K562 (cell line): ENCODE measurements around the gene SNAPC2. TPM values are rescaled to one million over a fixed set of nuclear protein-coding genes. Genes with fewer than 3 reads are reported as not detected.

Source experiments
- ARID2 ChIP-seq: fragments of 450-650 bp; IDR thresholded peaks from 2 replicates; pipeline ENCODE4 v1.6.1; 2017; ENCODE audit warnings: antibody characterized with exemption, mild to moderate bottlenecking
- ATF7 ChIP-seq: fragments of 450-650 bp; IDR thresholded peaks from 2 replicates; pipeline ENCODE4 v1.7.1; 2014; ENCODE audit warnings: mild to moderate bottlenecking, moderate library complexity
- BACH1 ChIP-seq: fragments of 200-800 bp; sonication (Bioruptor generic); IDR thresholded peaks from 2 replicates; pipeline ENCODE4 v1.6.1; 2016; ENCODE audit warnings: missing genetic modification characterization, missing compliant biosample characterization
- CCAR2 ChIP-seq: fragments of 200-400 bp; formaldehyde crosslinking; IDR thresholded peaks from 2 replicates; pipeline ENCODE4 v1.6.1; 2017; ENCODE audit warnings: mild to moderate bottlenecking, low read depth, low read length
- ETS1 ChIP-seq: conservative IDR thresholded peaks from 2 replicates; pipeline ENCODE4 v1.6.1; 2011; ENCODE audit warnings: low read depth, mild to moderate bottlenecking, low read length; ENCODE audit not compliant: control insufficient read depth
- KDM2B ChIP-seq: fragments of 250-450 bp; sonication (Bioruptor Pico); IDR thresholded peaks from 2 replicates; pipeline ENCODE4 v1.8.0; 2021; ENCODE audit warnings: mild to moderate bottlenecking, moderate library complexity
- MCM7 ChIP-seq, 2 experiments: fragments of 450-650 bp; IDR thresholded peaks; 2 replicates each; pipeline ENCODE4 v1.6.1; 2016 to 2018
- RREB1 ChIP-seq: fragments of 250-450 bp; sonication (Bioruptor Pico); IDR thresholded peaks from 2 replicates; pipeline ENCODE4 v1.4.0; 2020
- SAFB2 ChIP-seq: fragments of 200-400 bp; formaldehyde crosslinking; IDR thresholded peaks from 2 replicates; pipeline ENCODE4 v1.6.1; 2018; ENCODE audit warnings: borderline replicate concordance, low read length, low read depth, moderate library complexity; ENCODE audit not compliant: severe bottlenecking
- SIRT6 ChIP-seq: IDR thresholded peaks from one replicate; pipeline ENCODE4 v1.6.1; 2012; ENCODE audit warnings: low read depth, mild to moderate bottlenecking, control low read depth, inconsistent platforms, low read length, moderate library complexity
- ZNF436 ChIP-seq: fragments of 250-450, 450-650 bp; sonication (Bioruptor Pico); formaldehyde crosslinking; IDR thresholded peaks from 2 replicates; pipeline ENCODE4 v1.7.0; 2020; ENCODE audit warnings: mild to moderate bottlenecking
- polyA plus RNA-seq, 8 experiments: library from polyadenylated mRNA; depleted of rRNA in 4 of 8; stranded (reverse) in 5 of 8; unstranded in 3 of 8; fragments of >200 nt; fragmentation: Nextera tagmentation in 2 of 8; fragmentation: Illumina TruSeq in 1 of 8; extraction: Ambion mirVana in 2 of 8; extraction: Trizol in 1 of 8; gene quantifications; 2 replicates each; pipeline versions ENCODE4 v1.2.1 to v1.2.3, GENCODE V29; 2011 to 2014; ENCODE audit warnings: inconsistent platforms in 1 of 8, missing spikeins in 1 of 8
- total RNA-seq, 7 experiments: library from RNA; depleted of rRNA in 6 of 7; stranded (reverse); fragments of >200 nt in 6 of 7; fragmentation: Illumina TruSeq in 2 of 7; extraction: Trizol in 2 of 7; gene quantifications; 2 replicates each; pipeline versions ENCODE4 v1.2.1 to v1.2.3, GENCODE V29; 2011 to 2021; ENCODE audit warnings: low replicate concordance in 1 of 7
- TF ChIP-seq, protein P1 (sequence below): fragments of 450-650 bp; IDR thresholded peaks from 2 replicates; pipeline ENCODE4 v1.6.1; 2016; ENCODE audit warnings: low read depth

Gene SNAPC2
- total and polyA plus RNA-seq, 9 of the 15 experiments (the other 6 are each of a cell fraction or from before 2014, with no cell fraction given): 0.59 to 45.1 (median 15.3) TPM

GRCh38 chr19:7903244-7904073, 16.7 kb upstream of the SNAPC2 start, which contains the start of gene MAP2K7 (continued):
- TF ChIP-seq, protein P1, sequence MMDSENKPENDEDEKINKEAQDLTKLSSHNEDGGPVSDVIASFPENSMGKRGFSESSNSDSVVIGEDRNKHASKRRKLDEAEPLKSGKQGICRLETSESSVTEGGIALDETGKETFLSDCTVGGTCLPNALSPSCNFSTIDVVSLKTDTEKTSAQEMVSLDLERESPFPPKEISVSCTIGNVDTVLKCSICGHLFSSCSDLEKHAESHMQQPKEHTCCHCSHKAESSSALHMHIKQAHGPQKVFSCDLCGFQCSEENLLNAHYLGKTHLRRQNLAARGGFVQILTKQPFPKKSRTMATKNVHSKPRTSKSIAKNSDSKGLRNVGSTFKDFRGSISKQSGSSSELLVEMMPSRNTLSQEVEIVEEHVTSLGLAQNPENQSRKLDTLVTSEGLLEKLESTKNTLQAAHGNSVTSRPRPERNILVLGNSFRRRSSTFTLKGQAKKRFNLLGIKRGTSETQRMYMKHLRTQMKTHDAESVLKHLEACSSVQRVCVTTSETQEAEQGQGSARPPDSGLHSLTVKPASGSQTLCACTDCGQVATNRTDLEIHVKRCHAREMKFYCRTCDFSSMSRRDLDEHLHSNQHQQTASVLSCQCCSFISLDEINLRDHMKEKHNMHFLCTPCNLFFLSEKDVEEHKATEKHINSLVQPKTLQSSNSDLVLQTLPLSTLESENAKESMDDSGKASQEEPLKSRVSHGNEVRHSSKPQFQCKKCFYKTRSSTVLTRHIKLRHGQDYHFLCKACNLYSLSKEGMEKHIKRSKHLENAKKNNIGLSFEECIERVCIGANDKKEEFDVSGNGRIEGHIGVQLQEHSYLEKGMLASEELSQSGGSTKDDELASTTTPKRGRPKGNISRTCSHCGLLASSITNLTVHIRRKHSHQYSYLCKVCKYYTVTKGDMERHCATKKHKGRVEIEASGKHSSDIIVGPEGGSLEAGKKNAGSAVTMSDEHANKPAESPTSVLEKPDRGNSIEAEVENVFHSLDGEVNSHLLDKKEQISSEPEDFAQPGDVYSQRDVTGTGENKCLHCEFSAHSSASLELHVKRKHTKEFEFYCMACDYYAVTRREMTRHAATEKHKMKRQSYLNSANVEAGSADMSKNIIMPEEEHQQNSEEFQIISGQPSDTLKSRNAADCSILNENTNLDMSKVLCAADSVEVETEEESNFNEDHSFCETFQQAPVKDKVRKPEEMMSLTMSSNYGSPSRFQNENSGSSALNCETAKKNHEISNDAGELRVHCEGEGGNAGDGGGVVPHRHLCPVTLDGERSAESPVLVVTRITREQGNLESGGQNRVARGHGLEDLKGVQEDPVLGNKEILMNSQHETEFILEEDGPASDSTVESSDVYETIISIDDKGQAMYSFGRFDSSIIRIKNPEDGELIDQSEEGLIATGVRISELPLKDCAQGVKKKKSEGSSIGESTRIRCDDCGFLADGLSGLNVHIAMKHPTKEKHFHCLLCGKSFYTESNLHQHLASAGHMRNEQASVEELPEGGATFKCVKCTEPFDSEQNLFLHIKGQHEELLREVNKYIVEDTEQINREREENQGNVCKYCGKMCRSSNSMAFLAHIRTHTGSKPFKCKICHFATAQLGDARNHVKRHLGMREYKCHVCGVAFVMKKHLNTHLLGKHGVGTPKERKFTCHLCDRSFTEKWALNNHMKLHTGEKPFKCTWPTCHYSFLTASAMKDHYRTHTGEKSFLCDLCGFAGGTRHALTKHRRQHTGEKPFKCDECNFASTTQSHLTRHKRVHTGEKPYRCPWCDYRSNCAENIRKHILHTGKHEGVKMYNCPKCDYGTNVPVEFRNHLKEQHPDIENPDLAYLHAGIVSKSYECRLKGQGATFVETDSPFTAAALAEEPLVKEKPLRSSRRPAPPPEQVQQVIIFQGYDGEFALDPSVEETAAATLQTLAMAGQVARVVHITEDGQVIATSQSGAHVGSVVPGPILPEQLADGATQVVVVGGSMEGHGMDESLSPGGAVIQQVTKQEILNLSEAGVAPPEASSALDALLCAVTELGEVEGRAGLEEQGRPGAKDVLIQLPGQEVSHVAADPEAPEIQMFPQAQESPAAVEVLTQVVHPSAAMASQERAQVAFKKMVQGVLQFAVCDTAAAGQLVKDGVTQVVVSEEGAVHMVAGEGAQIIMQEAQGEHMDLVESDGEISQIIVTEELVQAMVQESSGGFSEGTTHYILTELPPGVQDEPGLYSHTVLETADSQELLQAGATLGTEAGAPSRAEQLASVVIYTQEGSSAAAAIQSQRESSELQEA: peak; percentile 90
- TF ChIP-seq ZNF436 (CRISPR knock-in tag) (no peak), RREB1 (CRISPR knock-in tag) (no peak), ARID2 (no peak), MCM7 (IDR thresholded peaks at IDR 0.05) (no peak), SIRT6 (no peak), CCAR2 (no peak), ETS1 (no peak; the same call in none of the 2 replicates), SAFB2 (no peak), BACH1 (no peak), KDM2B (CRISPR knock-in tag) (no peak; the same call in 1 of the 2 replicates), ATF7 (peak; percentile 97)
